Stimulated activated CD8-positive, alpha-beta memory T cell treated with anti-CD3 and anti-CD28 coated beads, Interleukin-4, amount 100 ng/mL, for 1 hour (primary cell): ENCODE data around the gene FCRL2.

Experiments
- DNase-seq, 2 donors: peaks; one replicate each; pipeline ENCODE4 v3.0.0-alpha.2; 2020; ENCODE audit warnings: low read depth in 2 of 2, low spot score in 1 of 2

The FCRL2 gene

GRCh38 chr1:157776971-157777391 is at the start of gene FCRL2:
Gene FCRL2, minus strand, starts transcription at chr1:157777132. Its CDS starts 59 bp downstream, at chr1:157777073.
- DNase-seq = no peak

GRCh38 chr1:157820299-157820698 is 43.4 kb upstream of the FCRL2 start:
- no peak for DNase-seq

- DNase-seq = no peak
Observed at GRCh38 chr1:157819896-157820295, 43.0 kb upstream of the FCRL2 start, which contains the start of gene FCRL1. Gene FCRL1, minus strand, starts transcription at chr1:157820120. Its CDS starts 83 bp downstream, at chr1:157820037.

- no peak for DNase-seq
Observed at GRCh38 chr1:157819215-157819614, 42.3 kb upstream of the FCRL2 start.

- no peak for DNase-seq
Observed at GRCh38 chr1:157813269-157813668, 36.3 kb upstream of the FCRL2 start.

GRCh38 chr1:157806431-157807149 is 29.7 kb upstream of the FCRL2 start:
- DNase-seq = no peak

- no peak for DNase-seq
Observed at GRCh38 chr1:157803851-157804250, 26.9 kb upstream of the FCRL2 start.

GRCh38 chr1:157799996-157800395 is 23.1 kb upstream of the FCRL2 start:
- no peak for DNase-seq

GRCh38 chr1:157798211-157798610 is 21.3 kb upstream of the FCRL2 start:
- no peak for DNase-seq

GRCh38 chr1:157785248-157785647 is 8.3 kb upstream of the FCRL2 start:
- DNase-seq = no peak

GRCh38 chr1:157784801-157785200 is 7.9 kb upstream of the FCRL2 start:
- DNase-seq = no peak

- DNase-seq = no peak
Observed at GRCh38 chr1:157782931-157783330, 6.0 kb upstream of the FCRL2 start.

- no peak for DNase-seq
Observed at GRCh38 chr1:157781048-157781447, 4.1 kb upstream of the FCRL2 start.

GRCh38 chr1:157775101-157775870 is 1.6 kb downstream of the FCRL2 start:
- DNase-seq = no peak

- DNase-seq = no peak
Observed at GRCh38 chr1:157774412-157774811, 2.5 kb downstream of the FCRL2 start.

GRCh38 chr1:157773493-157774350 is 3.2 kb downstream of the FCRL2 start:
- DNase-seq = no peak

GRCh38 chr1:157771661-157772425 is 5.1 kb downstream of the FCRL2 start:
- DNase-seq = no peak

- DNase-seq = no peak
Observed at GRCh38 chr1:157770442-157771043, 6.4 kb downstream of the FCRL2 start.

GRCh38 chr1:157766792-157767191 is 10.1 kb downstream of the FCRL2 start:
- no peak for DNase-seq

GRCh38 chr1:157758018-157758417 is 18.9 kb downstream of the FCRL2 start:
- DNase-seq = no peak
